MV-4-11 (cell line): ENCODE measurements around the gene PHIP.

Experiments used
- DNase-seq: peaks from one replicate; lab custom pipeline; 2025; lab: John Stamatoyannopoulos, UW

PHIP gene

GRCh38 chr6:79070206-79070825, 7.7 kb downstream of the PHIP start:
- DNase-seq = no peak

- no peak for DNase-seq
Measured at GRCh38 chr6:79066828-79067227, 11.2 kb downstream of the PHIP start.

- no peak for DNase-seq
Measured at GRCh38 chr6:79066330-79066729, 11.7 kb downstream of the PHIP start.

GRCh38 chr6:79065232-79065631, 12.8 kb downstream of the PHIP start:
- no peak for DNase-seq

- DNase-seq = peak; percentile 85
Measured at GRCh38 chr6:79064635-79065034, 13.4 kb downstream of the PHIP start.

GRCh38 chr6:79062708-79063107, 15.3 kb downstream of the PHIP start:
- no peak for DNase-seq

GRCh38 chr6:79057746-79058145, 20.3 kb downstream of the PHIP start:
- DNase-seq = no peak

GRCh38 chr6:79056226-79056625, 21.8 kb downstream of the PHIP start:
- DNase-seq = no peak

GRCh38 chr6:79048611-79049010, 29.4 kb downstream of the PHIP start:
- peak; percentile 25 for DNase-seq

GRCh38 chr6:79047072-79047471, 31.0 kb downstream of the PHIP start:
- DNase-seq = no peak

- no peak for DNase-seq
Measured at GRCh38 chr6:79045966-79046365, 32.1 kb downstream of the PHIP start.

- no peak for DNase-seq
Measured at GRCh38 chr6:79042799-79043126, 35.3 kb downstream of the PHIP start.

- no peak for DNase-seq
Measured at GRCh38 chr6:79042088-79042798, 35.8 kb downstream of the PHIP start.

- DNase-seq = peak; percentile 20
Measured at GRCh38 chr6:79040083-79040482, 38.0 kb downstream of the PHIP start.

- DNase-seq = no peak
Measured at GRCh38 chr6:79038061-79038460, 40.0 kb downstream of the PHIP start.

GRCh38 chr6:79034865-79035264, 43.2 kb downstream of the PHIP start:
- no peak for DNase-seq

GRCh38 chr6:79033279-79033678, 44.8 kb downstream of the PHIP start:
- no peak for DNase-seq

GRCh38 chr6:79031821-79032590, 46.0 kb downstream of the PHIP start:
- DNase-seq = peak; percentile 28

GRCh38 chr6:79030511-79030910, 47.5 kb downstream of the PHIP start:
- DNase-seq = no peak

GRCh38 chr6:79030023-79030422, 48.0 kb downstream of the PHIP start:
- DNase-seq = no peak

- DNase-seq = no peak
Measured at GRCh38 chr6:79028641-79029314, 49.3 kb downstream of the PHIP start.

GRCh38 chr6:79011940-79012339, 66.1 kb downstream of the PHIP start:
- DNase-seq = no peak

GRCh38 chr6:79010422-79010821, 67.6 kb downstream of the PHIP start:
- no peak for DNase-seq
